GM21619 (cell line): Measurements from ENCODE around the gene TANK.
"Not testable (repeated sequence)": the region's sequence is repeated elsewhere in the genome, so short reads cannot be mapped to it uniquely, and the experiment has no call there.

Experiments used
- ATAC-seq: cut with Tn5 transposase; IDR thresholded peaks from one replicate; pipeline ENCODE4 v1.9.1; 2021; ENCODE audit not compliant: unreplicated experiment

The TANK gene

DNA sequence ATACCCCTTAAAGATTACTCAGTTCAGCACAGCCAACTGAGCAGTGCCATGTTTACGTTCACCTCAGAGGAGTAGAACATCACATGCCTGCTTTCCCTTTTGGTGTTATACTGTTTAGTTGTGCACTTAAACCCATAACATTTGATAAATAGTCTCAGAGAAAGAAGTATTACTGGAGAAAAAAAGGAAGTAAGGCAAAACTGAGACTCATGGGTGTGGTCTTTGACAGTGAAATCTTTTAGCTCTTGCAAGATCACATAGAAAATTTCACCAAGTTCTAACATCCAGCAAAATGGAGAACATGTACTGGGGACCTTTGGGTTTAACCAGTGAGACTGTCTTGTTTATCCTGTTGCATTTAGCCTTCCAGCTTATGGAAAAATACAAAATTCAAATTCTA lies 5.6 kb downstream of the TANK start:
- ATAC-seq, result peak; percentile 19

DNA sequence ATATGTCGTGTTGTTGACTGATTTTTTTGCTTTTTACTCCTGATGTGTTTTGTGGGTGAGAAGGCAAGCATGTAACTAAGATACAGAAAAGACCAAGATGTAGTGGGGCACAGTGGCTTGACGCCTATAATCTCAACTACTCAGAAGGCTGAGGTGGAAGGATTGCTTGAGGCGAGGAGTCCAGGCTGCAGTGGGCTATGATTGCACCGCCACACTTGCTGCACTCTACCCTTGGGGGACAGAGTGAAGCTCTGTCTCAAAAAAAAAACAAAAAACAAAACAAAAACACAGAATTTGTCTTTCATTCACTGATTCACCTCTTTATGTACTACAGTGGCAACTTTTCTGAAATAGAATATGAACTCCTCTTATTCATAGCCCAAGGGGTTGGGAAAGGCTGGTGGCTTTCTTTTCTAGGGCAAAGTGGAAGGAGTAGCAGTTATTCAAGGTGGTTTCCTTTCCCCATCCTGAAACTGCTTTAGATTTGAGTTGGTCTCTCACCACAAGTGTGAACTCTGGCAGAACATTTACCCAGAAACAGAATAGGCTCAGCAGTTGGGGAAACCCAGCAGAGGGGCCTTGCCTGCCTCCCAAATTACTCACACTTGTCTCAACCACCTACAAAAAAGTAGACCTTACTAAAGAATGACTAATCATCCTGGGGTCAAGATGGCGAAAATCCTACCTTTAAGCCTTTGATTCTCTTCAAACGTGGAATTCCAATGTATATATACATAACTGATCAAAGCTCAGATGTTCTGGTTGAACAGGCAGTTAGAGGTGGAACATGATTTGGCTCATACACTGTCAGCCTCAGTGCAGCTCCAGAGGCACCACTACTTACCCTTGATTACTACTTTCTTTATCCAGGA lies 6.5 kb downstream of the TANK start:
- peak; percentile 86 for ATAC-seq

DNA sequence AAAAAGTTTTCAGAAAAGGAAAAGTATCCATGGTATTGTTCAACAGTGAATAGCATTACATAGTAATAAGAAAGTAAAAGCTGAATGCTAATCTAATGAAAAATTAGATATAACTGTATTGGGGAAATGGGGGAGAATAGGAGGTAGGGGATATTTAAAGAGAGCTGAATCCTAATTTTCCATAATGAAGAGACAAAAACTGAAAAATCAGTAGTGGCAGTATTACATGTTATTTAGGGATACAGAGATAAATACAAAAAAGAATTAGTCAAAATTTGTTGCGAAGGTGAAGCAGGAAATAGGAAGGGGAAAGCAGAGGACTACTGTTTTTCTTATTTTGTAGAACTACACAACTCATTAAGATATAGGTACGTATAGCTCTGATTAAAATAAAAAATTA lies 9.1 kb downstream of the TANK start:
- ATAC-seq, result no peak

DNA sequence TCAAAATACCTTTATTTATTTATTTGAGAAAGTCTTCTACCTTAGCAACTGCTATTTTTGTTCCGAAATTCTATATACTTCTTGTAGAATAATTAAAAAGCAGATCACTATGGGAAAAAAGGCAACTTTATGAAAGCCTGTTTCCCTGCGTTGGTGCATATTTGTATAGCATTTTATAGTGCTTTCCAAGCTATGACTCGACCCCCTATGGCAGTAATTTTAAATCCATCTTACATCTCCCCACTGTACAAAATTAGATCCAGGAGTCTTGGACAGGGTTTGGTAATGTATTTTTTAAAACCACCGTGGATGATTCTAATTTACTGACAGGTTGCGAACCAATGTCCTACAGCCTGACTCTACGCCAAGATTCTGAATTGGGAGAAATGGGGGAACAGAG lies 10.1 kb downstream of the TANK start:
- ATAC-seq, result no peak

DNA sequence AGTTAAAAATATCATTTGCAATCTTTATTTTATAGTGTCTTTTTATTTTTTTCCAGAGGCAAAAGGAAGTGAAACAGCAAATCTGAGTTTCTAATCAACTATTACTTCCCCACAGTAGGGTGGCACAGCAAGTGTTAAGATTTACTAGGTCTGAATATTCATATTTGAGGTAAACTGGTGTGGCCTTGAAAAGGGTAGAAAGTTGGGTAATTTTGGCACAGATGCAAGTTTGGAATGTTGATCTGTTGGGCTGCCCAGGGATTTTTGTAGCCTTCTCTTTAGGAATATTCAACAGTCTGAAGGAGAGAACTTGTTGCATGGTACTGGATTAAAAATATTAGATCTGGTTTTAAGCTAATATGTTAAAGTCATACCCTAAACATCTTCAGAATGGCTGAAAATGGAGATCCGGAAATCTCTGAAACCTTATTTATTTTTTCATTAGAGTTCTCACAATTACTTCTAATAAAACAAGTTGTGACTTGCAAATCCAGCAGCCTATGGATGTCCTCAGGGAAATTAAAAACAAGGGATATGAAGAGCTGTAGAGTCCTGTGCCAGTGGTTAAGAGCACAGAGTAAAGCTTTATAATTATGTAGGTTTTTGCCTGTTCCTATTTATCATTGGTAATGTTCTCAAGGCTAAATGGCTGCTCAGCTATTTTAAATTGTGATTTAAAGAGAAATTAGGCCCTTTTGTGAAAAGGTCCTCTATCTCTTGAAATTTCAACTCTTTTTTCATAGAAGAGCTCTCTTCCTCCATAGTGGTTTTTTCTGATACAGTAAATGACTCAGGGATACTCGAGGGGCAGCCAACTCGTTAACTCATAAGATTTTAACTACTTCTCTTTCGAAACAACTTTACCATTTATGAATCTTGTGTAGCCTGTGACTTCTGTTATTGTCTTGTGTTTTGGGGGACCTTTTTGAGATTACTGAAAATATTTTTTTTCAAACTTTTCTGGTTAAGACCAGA lies 11.0 kb downstream of the TANK start:
- no peak for ATAC-seq

DNA sequence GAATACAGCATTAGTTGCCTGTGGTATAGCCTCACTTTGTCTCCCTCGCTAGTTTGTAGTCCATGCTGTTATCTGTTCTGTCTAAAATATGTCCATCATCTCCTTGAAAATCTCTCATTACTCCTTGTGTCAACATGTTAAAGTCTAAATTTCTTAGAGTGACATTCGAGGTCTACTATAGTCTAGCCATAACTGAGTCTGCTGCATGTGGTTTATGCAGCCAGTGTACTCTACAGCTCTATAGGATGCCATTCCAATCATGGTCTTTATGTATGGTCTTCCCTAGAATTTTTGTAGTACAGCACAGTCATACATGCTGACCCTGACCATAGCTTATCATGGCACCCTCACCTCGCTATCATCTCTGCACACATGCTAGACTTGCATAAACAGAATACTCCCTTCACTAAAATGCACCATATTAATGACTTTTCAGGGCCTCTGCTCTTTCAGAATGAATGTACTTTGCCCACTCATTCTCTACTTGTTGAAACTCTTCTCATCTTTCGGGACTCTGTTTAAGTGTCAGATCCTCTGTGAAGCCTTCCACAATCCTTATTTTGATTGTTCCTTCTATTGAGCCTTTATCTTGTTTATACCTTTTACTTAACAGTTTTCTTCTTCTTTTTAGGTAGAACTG lies 12.8 kb downstream of the TANK start:
- peak; percentile 57 for ATAC-seq

DNA sequence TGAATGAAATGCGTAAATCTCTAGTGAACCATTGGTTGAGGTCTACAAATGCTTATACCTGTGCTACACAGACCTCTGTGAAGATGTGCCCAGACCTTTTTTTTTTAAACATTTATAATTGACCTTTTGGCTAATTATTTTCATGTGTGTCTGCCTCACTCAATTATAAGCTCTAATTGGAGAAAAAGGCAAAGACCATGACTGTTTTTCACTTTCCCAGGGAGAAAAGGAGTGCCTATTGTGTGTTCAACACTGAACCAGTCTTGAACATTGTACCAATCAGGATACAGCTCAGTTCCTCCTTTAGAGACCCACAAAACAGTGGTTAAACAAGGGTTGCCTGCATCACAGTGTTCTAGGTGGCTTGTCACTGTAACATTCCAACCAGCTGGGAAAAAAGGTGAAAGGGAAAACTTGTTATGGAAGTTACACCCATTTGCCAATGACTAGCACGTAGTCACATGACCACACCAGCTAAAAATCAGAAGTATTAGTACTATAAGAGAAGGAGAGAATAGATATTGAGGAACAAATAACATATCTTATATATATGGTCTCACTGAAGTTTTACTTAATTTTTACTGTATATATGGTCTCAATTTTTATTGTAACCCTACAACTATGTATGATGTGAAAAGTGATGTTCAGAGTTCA lies 13.4 kb downstream of the TANK start:
- no peak for ATAC-seq

DNA sequence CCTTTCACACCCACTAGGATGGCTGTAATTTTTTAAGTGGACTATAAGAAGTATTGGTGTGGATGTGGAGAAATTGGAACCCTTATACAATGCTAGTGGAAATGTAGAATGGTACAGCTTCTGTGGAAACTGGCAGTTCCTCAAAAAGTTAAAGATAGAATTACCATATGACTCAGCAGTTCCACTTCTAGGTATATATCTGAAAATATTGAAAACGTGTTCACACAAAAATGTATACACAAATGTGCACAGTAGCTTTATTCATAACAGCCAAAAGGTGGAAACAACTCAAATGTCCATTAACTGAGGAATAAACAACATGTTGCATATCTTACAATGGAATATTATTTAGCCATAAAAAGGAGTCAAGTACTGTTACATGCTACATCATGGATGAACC lies 17.7 kb downstream of the TANK start:
- no peak for ATAC-seq

DNA sequence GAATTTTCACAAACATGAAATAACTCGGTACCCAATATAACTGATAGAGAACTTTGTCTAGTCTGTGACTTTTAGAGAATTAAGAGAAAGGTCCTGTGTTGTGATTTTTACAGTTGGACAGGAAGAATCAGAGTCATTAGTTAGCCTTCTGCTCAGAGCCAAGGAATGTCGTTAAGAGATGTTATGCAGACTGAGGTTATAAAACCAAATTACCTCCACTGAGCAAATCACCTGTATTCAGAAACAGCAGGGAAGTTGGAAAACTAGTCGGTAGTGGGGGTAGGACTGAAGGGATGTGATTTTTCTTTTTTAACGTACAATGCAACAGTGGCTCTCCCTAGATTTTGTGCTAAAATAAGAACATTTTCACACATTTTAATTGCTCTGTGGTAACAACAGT lies 18.5 kb downstream of the TANK start:
- ATAC-seq, result no peak

DNA sequence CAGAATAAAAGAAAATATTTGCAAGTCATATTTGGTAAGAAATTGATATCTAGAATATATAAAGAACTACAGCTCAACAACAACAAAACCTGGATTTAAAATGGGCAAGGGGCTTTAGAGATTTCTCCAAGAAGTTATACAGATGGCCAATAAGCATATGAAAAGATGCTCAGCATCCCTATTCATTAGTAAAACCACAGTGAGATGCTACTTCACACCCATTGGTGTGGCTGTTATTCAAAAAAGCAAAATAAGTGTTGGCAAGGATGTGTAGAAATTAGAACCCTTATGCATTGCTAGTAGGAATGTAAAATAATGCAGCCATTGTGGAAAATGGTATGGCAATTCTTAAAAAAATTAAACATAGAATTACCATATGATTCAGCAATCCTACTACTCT lies 29.8 kb downstream of the TANK start:
- ATAC-seq, result no peak

DNA sequence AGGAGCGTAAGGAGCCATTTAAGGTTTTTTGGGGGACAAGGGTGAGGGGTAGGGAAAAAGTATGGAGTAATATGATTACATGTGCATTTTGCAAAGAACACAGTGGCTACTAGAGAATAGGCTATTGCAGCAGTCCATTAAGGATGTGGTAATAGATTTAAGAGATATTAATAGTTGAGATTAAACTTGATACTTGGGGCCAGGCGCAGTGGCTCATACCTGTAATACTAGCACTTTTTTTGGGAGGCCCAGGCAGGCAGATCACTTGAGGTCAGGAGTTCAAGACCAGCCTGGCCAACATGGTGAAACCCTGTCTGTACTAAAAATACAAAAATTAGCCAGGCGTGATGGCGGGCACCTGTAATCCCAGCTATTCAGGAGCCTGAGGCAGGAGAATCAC lies 35.4 kb downstream of the TANK start:
- ATAC-seq, result not testable (repeated sequence)

DNA sequence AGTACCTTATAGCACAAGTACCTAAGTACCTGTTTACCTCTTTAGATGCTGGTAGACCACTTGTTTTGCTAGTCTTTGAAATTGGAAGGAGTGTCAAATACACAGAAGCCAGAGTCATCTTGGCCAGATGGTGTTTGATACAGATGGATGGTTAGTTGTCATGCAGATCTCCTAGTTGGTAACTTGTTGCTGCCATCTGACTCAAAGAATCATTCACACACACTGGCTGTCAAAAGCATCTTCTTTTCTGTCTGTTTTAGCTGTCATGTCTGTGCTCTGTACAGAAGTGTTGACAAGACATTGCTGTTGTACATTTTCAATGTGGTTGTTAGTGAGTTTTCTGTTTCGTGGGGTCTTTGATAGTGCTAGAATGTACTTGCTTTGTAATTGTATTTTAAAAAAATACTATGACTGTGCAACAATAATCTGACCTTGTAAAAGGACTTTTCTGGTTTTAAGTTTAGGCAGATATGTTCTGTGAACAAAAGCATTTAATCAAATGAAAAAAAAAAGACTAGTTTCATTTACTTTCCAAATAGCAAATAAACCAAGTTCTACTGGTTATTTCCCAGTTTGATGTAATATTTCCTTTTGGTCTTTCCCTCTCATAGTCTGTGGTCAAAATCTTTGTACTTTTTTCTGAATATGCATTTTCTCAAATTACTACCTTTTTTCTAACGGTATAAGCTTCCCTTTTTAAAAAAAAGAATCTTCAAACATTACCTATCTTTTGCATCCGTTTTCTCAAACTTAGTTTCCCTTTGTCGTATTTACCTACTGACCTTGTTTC lies 39.9 kb downstream of the TANK start:
- peak; percentile 84 for ATAC-seq

DNA sequence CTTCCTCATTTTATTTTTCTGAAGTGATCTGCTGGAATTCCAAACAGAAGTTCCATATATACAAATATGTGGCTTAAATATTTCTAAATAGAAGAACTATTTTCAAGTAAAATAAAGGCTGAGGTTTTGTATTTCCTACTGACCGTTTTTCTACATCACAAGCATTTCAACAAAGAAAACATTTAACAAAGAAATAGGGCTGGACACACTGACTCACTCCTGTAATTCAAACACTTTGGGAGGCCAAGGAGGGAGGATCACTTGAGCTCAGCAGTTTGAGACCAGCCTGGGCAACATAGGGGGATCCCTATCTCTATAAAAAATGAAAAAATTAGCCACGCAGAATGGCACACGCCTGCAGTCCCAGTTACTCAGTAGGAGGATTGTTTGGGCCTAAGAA lies 44.6 kb downstream of the TANK start:
- ATAC-seq, result no peak

DNA sequence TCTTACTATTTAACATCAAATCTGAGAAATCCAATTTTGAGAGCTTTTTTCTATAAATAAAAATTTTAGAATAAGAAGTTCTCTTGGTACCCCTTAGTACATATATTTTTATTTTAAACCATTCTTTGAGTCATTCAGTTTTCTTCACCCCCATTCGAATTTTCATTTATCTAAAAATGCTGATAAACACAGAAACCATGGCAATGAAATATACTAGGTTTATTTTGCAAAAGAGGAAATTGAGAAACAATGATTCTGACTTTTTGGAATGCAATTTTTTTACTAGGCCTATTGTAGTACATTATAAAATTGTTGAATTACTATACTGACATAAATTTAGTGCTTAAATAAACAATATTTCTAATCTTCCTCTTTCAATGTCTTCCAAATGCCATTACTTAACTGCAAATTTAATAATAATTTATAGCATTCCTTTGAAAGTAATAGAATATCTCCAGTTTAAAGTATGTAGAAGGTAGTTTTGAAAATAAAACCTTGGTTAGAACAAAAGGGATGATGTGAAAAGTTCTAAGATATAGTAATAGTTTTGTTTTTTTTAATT lies 46.3 kb downstream of the TANK start:
- ATAC-seq, result no peak

DNA sequence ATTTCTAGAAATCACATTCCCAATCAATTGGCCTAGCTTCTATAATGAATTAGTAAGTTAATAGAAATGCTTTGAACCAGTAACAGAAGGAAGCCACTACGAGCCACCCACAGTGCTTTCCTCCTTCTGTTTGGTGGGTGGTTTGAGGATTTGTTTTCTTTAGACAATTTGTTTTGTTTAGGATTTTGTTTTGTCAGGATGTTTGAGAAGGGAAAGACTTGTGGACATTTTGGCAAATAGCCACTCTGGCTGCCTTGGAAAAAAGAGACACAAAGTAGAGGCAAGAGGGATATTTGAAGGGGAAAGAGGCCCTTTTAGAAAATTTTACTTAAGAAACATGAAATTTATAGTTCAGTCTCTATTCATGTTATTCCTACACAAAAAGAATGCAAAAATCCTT lies 47.7 kb downstream of the TANK start:
- no peak for ATAC-seq

DNA sequence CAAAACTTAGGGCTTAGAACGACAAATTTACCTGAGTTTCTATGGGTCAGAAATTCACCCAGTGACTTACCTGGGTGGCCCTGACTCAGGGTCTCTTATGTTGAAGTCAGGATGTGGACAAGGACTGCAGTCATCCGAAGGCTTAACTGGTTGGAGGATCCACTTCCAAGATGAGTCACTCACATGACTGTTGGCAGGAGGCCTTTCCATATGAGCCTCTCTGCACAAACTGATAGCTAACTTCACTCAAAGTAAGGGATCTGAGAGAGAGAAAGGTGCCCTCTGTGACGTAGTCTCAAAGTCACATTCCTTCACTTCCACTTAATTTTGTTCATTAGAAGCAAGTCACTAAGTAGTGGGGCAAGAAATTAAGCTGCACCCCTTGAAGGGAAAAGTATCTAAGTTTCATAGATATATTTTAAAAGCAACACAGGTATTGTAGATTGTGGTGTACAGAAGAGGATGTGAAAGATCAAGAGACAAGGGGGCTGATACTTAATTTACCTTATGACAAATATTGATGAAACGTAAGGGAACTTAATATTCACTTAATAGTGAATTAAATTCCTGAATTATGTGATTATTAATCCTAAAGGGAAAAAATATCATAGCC lies 48.4 kb downstream of the TANK start:
- no peak for ATAC-seq

DNA sequence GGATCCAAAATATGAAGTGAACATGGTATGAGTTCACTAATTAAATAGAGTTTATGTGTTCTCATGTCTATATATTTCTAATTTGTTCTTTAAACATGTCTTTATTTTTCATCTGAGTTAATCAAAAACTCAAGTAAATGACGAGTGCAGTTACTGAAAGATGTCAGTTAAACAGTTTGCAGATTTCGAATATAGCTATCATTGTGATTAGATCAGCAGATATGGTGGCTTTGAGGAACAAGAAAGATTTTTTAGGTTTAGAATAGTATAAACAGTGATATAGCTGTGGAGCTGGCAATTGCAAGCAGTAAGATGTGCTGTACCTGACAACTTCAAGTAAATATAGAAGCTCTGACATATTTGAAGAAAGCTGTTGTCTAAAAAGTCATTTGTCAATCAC lies 49.7 kb downstream of the TANK start:
- no peak for ATAC-seq

DNA sequence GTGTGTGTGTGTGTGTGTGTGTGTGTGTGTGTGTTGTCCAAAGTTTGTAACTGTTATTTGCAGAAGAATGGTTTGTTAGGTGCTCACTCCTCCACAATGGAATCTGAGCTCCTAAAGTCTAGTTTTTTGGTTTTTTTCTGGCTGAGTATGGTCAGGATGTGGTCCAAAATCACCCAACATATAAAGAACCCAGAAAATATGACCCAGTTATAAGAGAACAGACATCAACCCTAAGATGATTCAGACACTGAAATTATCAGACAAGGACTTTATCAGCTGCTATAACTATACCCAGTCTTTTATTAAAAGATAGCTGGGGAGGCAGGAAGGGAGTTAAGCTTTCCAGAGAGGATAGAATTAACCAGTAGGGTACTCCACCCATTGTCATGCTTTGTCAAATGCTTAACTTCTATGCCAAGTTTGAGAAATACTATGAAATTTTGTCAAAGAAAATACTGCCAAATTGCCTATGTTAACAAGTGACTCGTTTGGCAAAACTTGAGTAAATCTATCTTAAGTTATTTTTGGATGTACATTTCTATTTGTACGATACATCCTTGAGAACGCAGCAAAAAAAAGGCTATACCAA lies 57.5 kb downstream of the TANK start:
- no peak for ATAC-seq

DNA sequence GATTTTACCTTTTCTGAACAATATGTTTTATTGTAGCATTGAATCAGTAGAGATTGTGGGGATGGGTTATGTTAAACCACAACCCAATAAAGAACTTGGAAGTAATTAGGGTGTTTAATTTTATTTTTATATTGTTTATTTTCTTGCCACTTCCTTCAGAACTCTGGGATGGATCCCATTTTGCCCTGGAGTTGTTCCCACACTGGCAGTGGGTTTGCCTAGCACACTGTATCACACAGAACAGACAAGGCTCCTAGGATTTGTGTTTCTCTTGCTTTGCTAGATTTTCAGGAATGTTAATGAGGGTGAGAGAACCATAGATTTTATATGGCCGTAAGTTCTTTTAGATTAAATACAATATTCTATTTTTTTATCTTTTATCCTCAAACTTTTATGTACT lies 59.0 kb downstream of the TANK start:
- no peak for ATAC-seq
